H9 (cell line): ENCODE measurements around the gene CFAP410. TPM values are rescaled to one million over a fixed set of nuclear protein-coding genes. Genes with fewer than 3 reads are reported as not detected.

ENCODE experiments used
- DNase-seq: peaks from one replicate; pipeline ENCODE4 v3.0.0-alpha.2; 2017
- H2AFZ ChIP-seq: one replicate; pipeline ENCODE4 v1.6.1; 2013; ENCODE audit warnings: mild to moderate bottlenecking, low read length, control low read depth, moderate library complexity
- H2AK5ac ChIP-seq: 2 replicates; pipeline ENCODE4 v1.6.1; 2013; ENCODE audit warnings: low read length, control low read depth, mixed read lengths; ENCODE audit not compliant: insufficient read length
- H2BK120ac ChIP-seq: one replicate; pipeline ENCODE4 v1.6.1; 2013; ENCODE audit warnings: low read depth, mild to moderate bottlenecking, low read length, control low read depth, inconsistent platforms; ENCODE audit not compliant: poor library complexity, severe bottlenecking
- H2BK12ac ChIP-seq: 2 replicates; pipeline ENCODE4 v1.6.1; 2013; ENCODE audit warnings: low read length, control low read depth, mixed read lengths, low read depth; ENCODE audit not compliant: insufficient read length
- H2BK15ac ChIP-seq: 2 replicates; pipeline ENCODE4 v1.6.1; 2013; ENCODE audit warnings: low read depth, low read length, control low read depth
- H2BK20ac ChIP-seq: one replicate; pipeline ENCODE4 v1.6.1; 2013; ENCODE audit warnings: low read depth, mild to moderate bottlenecking, low read length, control low read depth, inconsistent platforms; ENCODE audit not compliant: poor library complexity, severe bottlenecking
- H2BK5ac ChIP-seq: 2 replicates; pipeline ENCODE4 v1.6.1; 2013; ENCODE audit warnings: low read length, control low read depth, mixed read lengths; ENCODE audit not compliant: insufficient read length
- H3K14ac ChIP-seq: 2 replicates; pipeline ENCODE4 v1.6.1; 2013; ENCODE audit warnings: low read length, control low read depth; ENCODE audit not compliant: insufficient read depth
- H3K18ac ChIP-seq: 2 replicates; pipeline ENCODE4 v1.6.1; 2013; ENCODE audit warnings: low read depth, mild to moderate bottlenecking, mixed read lengths, low read length, control low read depth; ENCODE audit not compliant: insufficient read length
- H3K23ac ChIP-seq: 2 replicates; pipeline ENCODE4 v1.6.1; 2013; ENCODE audit warnings: low read length, control low read depth, mixed read lengths, low read depth; ENCODE audit not compliant: insufficient read length
- H3K23me2 ChIP-seq: 2 replicates; pipeline ENCODE4 v1.6.1; 2013; ENCODE audit warnings: low read depth, mild to moderate bottlenecking, mixed read lengths, low read length, control low read depth; ENCODE audit not compliant: insufficient read length, poor library complexity, severe bottlenecking
- H3K27ac ChIP-seq: 2 replicates; pipeline ENCODE4 v1.5.1; 2013; ENCODE audit warnings: low read length, control low read depth, mixed read lengths, low read depth; ENCODE audit not compliant: insufficient read length
- H3K27me3 ChIP-seq: 2 replicates; pipeline ENCODE4 v1.6.1; 2013; ENCODE audit warnings: low read length, control low read depth, inconsistent platforms; ENCODE audit not compliant: insufficient read depth
- H3K4ac ChIP-seq: 2 replicates; pipeline ENCODE4 v1.6.1; 2013; ENCODE audit warnings: low read depth, mild to moderate bottlenecking, control low read depth, inconsistent platforms, low read length, moderate library complexity
- H3K4me1 ChIP-seq: 2 replicates; pipeline ENCODE4 v1.6.1; 2013; ENCODE audit warnings: low read length, control low read depth, inconsistent platforms; ENCODE audit not compliant: insufficient read depth
- H3K4me2 ChIP-seq: 2 replicates; pipeline ENCODE4 v1.6.1; 2013; ENCODE audit warnings: low read length, control low read depth, mixed read lengths; ENCODE audit not compliant: insufficient read length, insufficient read depth
- H3K56ac ChIP-seq: 2 replicates; pipeline ENCODE4 v1.6.1; 2013; ENCODE audit warnings: low read depth, mild to moderate bottlenecking, mixed read lengths, low read length, control low read depth; ENCODE audit not compliant: insufficient read length
- H3K79me1 ChIP-seq: 2 replicates; pipeline ENCODE4 v1.6.1; 2013; ENCODE audit warnings: low read depth, mild to moderate bottlenecking, moderate library complexity, low read length, control low read depth, inconsistent platforms; ENCODE audit not compliant: insufficient read depth, poor library complexity, severe bottlenecking
- H3K79me2 ChIP-seq: 2 replicates; pipeline ENCODE4 v1.6.1; 2013; ENCODE audit warnings: low read length, control low read depth, inconsistent platforms; ENCODE audit not compliant: insufficient read depth
- H3K9ac ChIP-seq: 2 replicates; pipeline ENCODE4 v1.6.1; 2013; ENCODE audit warnings: low read length, control low read depth, mixed read lengths; ENCODE audit not compliant: insufficient read length; ENCODE audit errors: extremely low read depth
- H3K9me3 ChIP-seq: one replicate; pipeline ENCODE4 v1.6.1; 2013; ENCODE audit warnings: low read depth, low read length, inconsistent platforms; ENCODE audit not compliant: control insufficient read depth
- H3T11ph ChIP-seq: one replicate; pipeline ENCODE4 v1.6.1; 2013; ENCODE audit warnings: mild to moderate bottlenecking, low read length, control low read depth, inconsistent platforms
- H4K20me1 ChIP-seq: one replicate; pipeline ENCODE4 v1.6.1; 2013; ENCODE audit not compliant: control insufficient read depth, insufficient read length, insufficient read depth
- H4K5ac ChIP-seq: 2 replicates; pipeline ENCODE4 v1.6.1; 2013; ENCODE audit warnings: low read depth, mild to moderate bottlenecking, mixed read lengths, low read length, control low read depth; ENCODE audit not compliant: insufficient read length
- H4K8ac ChIP-seq: replicated peaks from 2 replicates; pipeline ENCODE4 v1.6.1; 2013; ENCODE audit warnings: low read length, control low read depth, mixed read lengths, low read depth; ENCODE audit not compliant: insufficient read length
- H4K91ac ChIP-seq: 2 replicates; pipeline ENCODE4 v1.6.1; 2013; ENCODE audit warnings: low read depth, mild to moderate bottlenecking, moderate library complexity, mixed read lengths, low read length, control low read depth; ENCODE audit not compliant: insufficient read length
- H3K27ac Mint-ChIP-seq, 3 experiments: 2 replicates in 2 of 3; 3 replicates in 1 of 3; pipeline ENCODE4 v1.8.0; 2020 to 2021; ENCODE audit warnings: mixed read lengths in 3 of 3, mild to moderate bottlenecking in 1 of 3, moderate library complexity in 1 of 3
- H3K27me3 Mint-ChIP-seq: 2 replicates; pipeline ENCODE4 v1.8.0; 2021; ENCODE audit warnings: low read depth, mild to moderate bottlenecking, moderate library complexity, mixed read lengths
- H3K36me3 Mint-ChIP-seq, 3 experiments: 2 replicates in 2 of 3; 3 replicates in 1 of 3; pipeline ENCODE4 v1.8.0; 2020 to 2021; ENCODE audit warnings: low read depth in 3 of 3, mixed read lengths in 3 of 3; ENCODE audit not compliant: insufficient read depth in 1 of 3
- H3K4me1 Mint-ChIP-seq, 2 experiments: 2 replicates each; pipeline ENCODE4 v1.8.0; 2020; ENCODE audit warnings: mixed read lengths in 2 of 2
- H3K4me3 Mint-ChIP-seq, 2 experiments: 2 replicates in 1 of 2; 3 replicates in 1 of 2; pipeline ENCODE4 v1.8.0; 2020 to 2021; ENCODE audit warnings: mild to moderate bottlenecking in 2 of 2, mixed read lengths in 2 of 2, moderate library complexity in 1 of 2
- H3K9me3 Mint-ChIP-seq, 2 experiments: 2 replicates in 1 of 2; 3 replicates in 1 of 2; pipeline ENCODE4 v1.8.0; 2020; ENCODE audit warnings: mild to moderate bottlenecking in 2 of 2, mixed read lengths in 2 of 2, moderate library complexity in 1 of 2
- CTCF ChIP-seq: fragments of 200-600 bp; sonication (generic); conservative IDR thresholded peaks from 3 replicates; pipeline ENCODE4 v1.8.0; 2021; ENCODE audit warnings: antibody characterized with exemption, mild to moderate bottlenecking
- WGBS: extraction: QIAGEN DNeasy Blood & Tissue Kit; methylation state at CpG from one replicate; pipeline ENCODE4 v1.1.7; 2013; ENCODE audit warnings: missing lambda C conversion rate, low lambda C conversion rate, mixed read lengths; ENCODE audit not compliant: insufficient read length; ENCODE audit errors: extremely low coverage; 5-methylcytosine and 5-hydroxymethylcytosine counted together
- total RNA-seq: library from RNA; stranded (reverse); gene quantifications from 2 replicates; pipeline ENCODE4 v1.2.1, GENCODE V29; 2021

CFAP410 gene
- total RNA-seq, 1 experiment from 2014 or later = 17.0 TPM

GRCh38 chr21:44372616-44373015 is 33.4 kb upstream of the CFAP410 start:
- no peak overlapping the region for H3K23ac ChIP-seq
- no peak overlapping the region for H4K5ac ChIP-seq
- no peaks in the 10 kb centered on the region for H3K79me2 ChIP-seq
- H3K4me2 ChIP-seq = no peak overlapping the region
- no peaks in the 10 kb centered on the region for H4K20me1 ChIP-seq
- TF ChIP-seq CTCF = no peak
- Mint-ChIP-seq H3K36me3 (peaks cover 0 to 9% (median 4%) of the 10 kb centered on the region in 3 experiments; a peak in 4 of 7 replicates), H3K4me3 (no peak overlapping the region), H3K4me1 (peaks cover 10 to 16% of the 10 kb centered on the region in 2 experiments), H3K9me3 (peaks cover 27 to 32% of the 10 kb centered on the region in 2 experiments), H3K27me3 (peaks cover 47% of the 10 kb centered on the region), H3K27ac (no peak overlapping the region)
- no peak overlapping the region for H2AK5ac ChIP-seq
- H3K23me2 ChIP-seq = peaks cover 3% of the 10 kb centered on the region
- no peak overlapping the region for H2BK15ac ChIP-seq
- no peak overlapping the region for H4K8ac ChIP-seq
- no peaks in the 10 kb centered on the region for H3K79me1 ChIP-seq
- no peak overlapping the region for H4K91ac ChIP-seq
- H3K4ac ChIP-seq = no peak overlapping the region
- H3K56ac ChIP-seq = no peak overlapping the region
- no peak overlapping the region for H3K27ac ChIP-seq
- no peak overlapping the region for H2AFZ ChIP-seq
- no CpG with 5 or more reads among the region's 8 CpGs for WGBS
- no peak for DNase-seq
- H2BK120ac ChIP-seq = no peak overlapping the region
- no peak overlapping the region for H2BK12ac ChIP-seq
- peaks cover 4% of the 10 kb centered on the region; the same call in 1 of the 2 replicates for H3K27me3 ChIP-seq
- no peak overlapping the region for H3K9ac ChIP-seq
- H2BK5ac ChIP-seq = no peak overlapping the region
- no peaks in the 10 kb centered on the region for H3K9me3 ChIP-seq
- H3T11ph ChIP-seq = no peak overlapping the region
- no peaks in the 10 kb centered on the region for H3K4me1 ChIP-seq
- no peak overlapping the region for H3K18ac ChIP-seq
- H2BK20ac ChIP-seq = no peak overlapping the region
- H3K14ac ChIP-seq = no peak overlapping the region
